Endothelial cell of umbilical vein (primary cell): Measurements from ENCODE around the gene TNFRSF4. TPM values are rescaled to one million over a fixed set of nuclear protein-coding genes. Genes with fewer than 3 reads are reported as not detected.

Experiments
- BruUV-seq: library from RNA; stranded (reverse); fragments of 400-500 nt; replicated peaks from 2 replicates; lab custom pipeline; 2021; lab: Mats Ljungman, UMichigan
- CTCF ChIA-PET: fragments of 300-600, 350-600 bp; sonication (Branson Sonifier 250); formaldehyde crosslinking; loops from one replicate; lab custom pipeline; 2021; ENCODE audit warnings: antibody characterized with exemption, inconsistent platforms; lab: Charles Lee
- POLR2A ChIA-PET: fragments of 300-600, 350-600 bp; sonication (Branson Sonifier 250); formaldehyde crosslinking; loops from one replicate; lab custom pipeline; 2021; ENCODE audit warnings: antibody characterized with exemption, inconsistent platforms; lab: Charles Lee
- DNase-seq: peaks from one replicate; pipeline ENCODE4 v3.0.0-alpha.2; 2011; ENCODE audit warnings: low read depth, low spot score
- FAIRE-seq: peaks from 2 replicates; lab custom pipeline; 2011; peaks lifted over from hg19 to GRCh38; lab: Jason Lieb, UNC
- H2AFZ ChIP-seq: 2 replicates; pipeline ENCODE4 v1.6.0; 2012; ENCODE audit warnings: low read depth, low read length, control low read depth, inconsistent platforms
- H3K27ac ChIP-seq: 2 replicates; pipeline ENCODE4 v1.5.1; 2011; ENCODE audit warnings: low read depth, mild to moderate bottlenecking, control low read depth, low read length, moderate library complexity; ENCODE audit not compliant: insufficient read depth
- H3K27me3 ChIP-seq, 2 experiments: 2 replicates each; pipeline versions ENCODE4 v1.6.0 to v1.6.1; 2011; ENCODE audit warnings: low read length in 2 of 2, mixed read lengths in 1 of 2; ENCODE audit not compliant: control insufficient read depth in 2 of 2, insufficient read depth in 2 of 2
- H3K36me3 ChIP-seq, 2 experiments: 2 replicates in 1 of 2; 3 replicates in 1 of 2; pipeline ENCODE4 v1.5.1; 2011; ENCODE audit warnings: low read length in 2 of 2, mild to moderate bottlenecking in 1 of 2, moderate library complexity in 1 of 2; ENCODE audit not compliant: control insufficient read depth in 2 of 2, insufficient read depth in 2 of 2; ENCODE audit errors: extremely low read depth in 1 of 2
- H3K4me1 ChIP-seq: 3 replicates; pipeline ENCODE4 v1.5.1; 2011; ENCODE audit warnings: mild to moderate bottlenecking, low read length; ENCODE audit not compliant: control insufficient read depth, insufficient read depth; ENCODE audit errors: extremely low read depth
- H3K4me2 ChIP-seq: 2 replicates; pipeline ENCODE4 v1.6.1; 2011; ENCODE audit warnings: low read length, control low read depth, mixed read lengths; ENCODE audit not compliant: insufficient read depth
- H3K4me3 ChIP-seq, 3 experiments: fragments of 200-600 bp in 1 of 3; sonication (generic), shearing (Covaris generic) in 1 of 3; replicated peaks in 1 of 3; 2 replicates each; pipeline ENCODE4 v1.5.1; 2011 to 2016; ENCODE audit warnings: control low read depth in 3 of 3, low read length in 3 of 3, mild to moderate bottlenecking in 2 of 3, inconsistent platforms in 1 of 3, low read depth in 1 of 3, moderate library complexity in 1 of 3; ENCODE audit not compliant: insufficient read depth in 1 of 3
- H3K79me2 ChIP-seq: 2 replicates; pipeline ENCODE4 v1.6.0; 2012; ENCODE audit warnings: low read length, inconsistent platforms; ENCODE audit not compliant: control insufficient read depth, insufficient read depth
- H3K9ac ChIP-seq: replicated peaks from 2 replicates; pipeline ENCODE3; 2011; ENCODE audit warnings: low read length, control low read depth; ENCODE audit not compliant: insufficient read depth; ENCODE audit errors: extremely low read depth
- H3K9me1 ChIP-seq: replicated peaks from 3 replicates; pipeline ENCODE4 v1.6.0; 2011; ENCODE audit warnings: mild to moderate bottlenecking, low read length; ENCODE audit not compliant: control insufficient read depth, insufficient read depth; ENCODE audit errors: extremely low read depth
- H3K9me3 ChIP-seq: replicated peaks from 2 replicates; pipeline ENCODE4 v1.5.1; 2012; ENCODE audit warnings: low read length, inconsistent platforms; ENCODE audit not compliant: control insufficient read depth, insufficient read depth
- H4K20me1 ChIP-seq: replicated peaks from 2 replicates; pipeline ENCODE3; 2011; ENCODE audit warnings: mild to moderate bottlenecking, low read length; ENCODE audit not compliant: control insufficient read depth, insufficient read depth; ENCODE audit errors: extremely low read depth
- EZH2 ChIP-seq: IDR thresholded peaks from 2 replicates; pipeline ENCODE4 v1.6.1; 2012; ENCODE audit warnings: borderline replicate concordance, low read depth, mild to moderate bottlenecking, moderate library complexity, low read length, inconsistent platforms; ENCODE audit not compliant: severe bottlenecking
- FOS ChIP-seq: IDR thresholded peaks from 2 replicates; pipeline ENCODE4 v1.6.1; 2011; ENCODE audit warnings: mild to moderate bottlenecking, low read length, moderate library complexity, borderline replicate concordance; ENCODE audit not compliant: insufficient read depth
- GATA2 ChIP-seq: IDR thresholded peaks from 2 replicates; pipeline ENCODE4 v1.7.0; 2011; ENCODE audit warnings: low read depth, mild to moderate bottlenecking, moderate library complexity, mixed read lengths, low read length; ENCODE audit not compliant: insufficient read length, insufficient read depth
- JUN ChIP-seq: IDR thresholded peaks from 2 replicates; pipeline ENCODE4 v1.6.1; 2011; ENCODE audit warnings: borderline replicate concordance, low read depth; ENCODE audit not compliant: insufficient read length, insufficient read depth
- MYC ChIP-seq: IDR thresholded peaks from one replicate; pipeline ENCODE4 v1.6.1; 2011; ENCODE audit warnings: mild to moderate bottlenecking, low read depth, low read length
- POLR2A ChIP-seq: IDR thresholded peaks from 2 replicates; pipeline ENCODE4 v1.6.1; 2012; ENCODE audit warnings: low read depth, mild to moderate bottlenecking, control low read depth, low read length
- POLR2AphosphoS5 ChIP-seq: IDR thresholded peaks from 2 replicates; pipeline ENCODE4 v1.6.1; 2012; ENCODE audit warnings: low read depth, mild to moderate bottlenecking, control low read depth, low read length, moderate library complexity; ENCODE audit not compliant: insufficient read depth
- dilution Hi-C: fragments of 300-500 bp; cut with MboI; formaldehyde crosslinking; loops from one replicate; pipeline ENCODE4 v1.15.0; 2019; ENCODE audit warnings: low sequenced_read_pairs; ENCODE audit not compliant: extremely low pct_ligation_motif_present
- intact Hi-C: fragments of 100-400 bp; cut with micrococcal nuclease; formaldehyde crosslinking; loops from one replicate; pipeline ENCODE4 v1.10.0; 2022
- polyA plus RNA-seq, 4 experiments: library from polyadenylated mRNA; depleted of rRNA in 3 of 4; stranded (reverse) in 3 of 4; unstranded in 1 of 4; fragments of >200 nt; gene quantifications; 2 replicates each; pipeline versions ENCODE4 v1.2.1 to v1.2.3, GENCODE V29; 2011 to 2012; ENCODE audit warnings: missing spikeins in 1 of 4
- total RNA-seq: library from RNA; stranded (reverse); gene quantifications from 2 replicates; pipeline ENCODE4 v1.2.3, GENCODE V29; 2021
- TF ChIP-seq, protein P1 (sequence below): IDR thresholded peaks from 2 replicates; pipeline ENCODE4 v1.6.1; 2011; ENCODE audit not compliant: insufficient read depth, insufficient read length
- TF ChIP-seq, protein P2 (sequence below), 2 donors: IDR thresholded peaks; 1 replicate in 1 of 2; 2 replicates in 1 of 2; pipeline ENCODE4 v1.5.1; 2011; ENCODE audit warnings: low read length in 2 of 2, mild to moderate bottlenecking in 2 of 2, moderate library complexity in 2 of 2, control low read depth in 1 of 2, inconsistent platforms in 1 of 2, low read depth in 1 of 2; ENCODE audit not compliant: insufficient read depth in 1 of 2; ENCODE audit errors: extremely low read depth in 1 of 2

Gene TNFRSF4
- total and polyA plus RNA-seq, 2 donors (not counting 3 experiments of a cell fraction or from before 2014, with no cell fraction given), result 0.55 to 1.5 TPM

DNA sequence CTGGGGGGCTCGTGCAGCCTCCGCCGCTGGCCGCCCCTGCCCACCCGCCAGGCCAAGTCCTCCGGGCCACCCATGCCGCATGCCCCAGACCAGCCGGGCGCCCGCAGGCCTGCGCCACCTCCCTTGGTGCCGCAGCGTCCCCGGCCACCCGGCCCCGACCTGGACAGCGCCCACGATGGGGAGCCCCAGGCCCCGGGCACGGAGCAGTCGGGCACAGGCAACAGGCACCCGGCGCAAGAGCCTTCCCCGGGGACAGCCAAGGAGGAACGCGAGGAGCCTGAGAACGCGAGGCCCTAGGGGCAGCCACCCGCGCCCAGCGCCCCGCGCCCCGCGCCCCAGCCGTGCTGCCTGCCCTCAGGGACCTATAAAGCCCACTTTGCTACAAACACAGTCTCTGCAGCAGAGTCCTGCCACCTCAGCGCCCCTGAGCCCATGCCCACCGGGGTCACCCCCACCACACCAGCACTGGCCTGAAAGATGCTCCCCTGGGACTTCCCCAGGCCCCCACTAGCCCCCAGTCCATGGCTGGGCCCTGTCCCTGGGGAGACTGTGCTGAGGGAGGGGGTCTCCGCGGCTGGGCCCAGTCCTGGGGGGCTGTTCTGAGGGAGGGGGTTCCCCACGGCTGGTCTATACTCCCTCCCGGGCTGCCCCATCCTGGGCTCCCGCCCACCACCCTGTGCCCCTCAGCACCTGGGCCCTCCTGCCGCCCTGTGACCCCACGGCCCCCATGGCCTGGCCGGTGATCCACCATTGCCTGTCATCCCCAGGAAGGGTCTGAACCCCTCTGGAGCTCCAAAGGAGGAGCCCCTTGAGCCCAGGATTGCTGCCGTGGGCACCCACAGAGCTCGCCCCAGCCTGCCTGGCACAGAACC, 16.2 kb downstream of the TNFRSF4 start:
- ChIA-PET CTCF (no interaction called here), POLR2A (no interaction called here)
- H3K79me2 ChIP-seq, result no peaks in the 10 kb centered on the region
- no peak overlapping the region for H3K27ac ChIP-seq
- H3K27me3 ChIP-seq, result peaks cover 0 to 1% of the 10 kb centered on the region in 2 experiments
- H3K4me3 ChIP-seq, result no peak overlapping the region
- no peaks in the 10 kb centered on the region for H3K9me1 ChIP-seq
- dilution Hi-C loops (no loop called here), intact Hi-C loops (no loop called here)
- no peak overlapping the region for H3K4me2 ChIP-seq
- TF ChIP-seq MYC (no peak), JUN (no peak), POLR2AphosphoS5 (no peak), EZH2 (no peak), POLR2A (no peak), GATA2 (no peak), FOS (no peak)
- TF ChIP-seq, protein P1, sequence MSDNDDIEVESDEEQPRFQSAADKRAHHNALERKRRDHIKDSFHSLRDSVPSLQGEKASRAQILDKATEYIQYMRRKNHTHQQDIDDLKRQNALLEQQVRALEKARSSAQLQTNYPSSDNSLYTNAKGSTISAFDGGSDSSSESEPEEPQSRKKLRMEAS, result no peak
- TF ChIP-seq, protein P2, sequence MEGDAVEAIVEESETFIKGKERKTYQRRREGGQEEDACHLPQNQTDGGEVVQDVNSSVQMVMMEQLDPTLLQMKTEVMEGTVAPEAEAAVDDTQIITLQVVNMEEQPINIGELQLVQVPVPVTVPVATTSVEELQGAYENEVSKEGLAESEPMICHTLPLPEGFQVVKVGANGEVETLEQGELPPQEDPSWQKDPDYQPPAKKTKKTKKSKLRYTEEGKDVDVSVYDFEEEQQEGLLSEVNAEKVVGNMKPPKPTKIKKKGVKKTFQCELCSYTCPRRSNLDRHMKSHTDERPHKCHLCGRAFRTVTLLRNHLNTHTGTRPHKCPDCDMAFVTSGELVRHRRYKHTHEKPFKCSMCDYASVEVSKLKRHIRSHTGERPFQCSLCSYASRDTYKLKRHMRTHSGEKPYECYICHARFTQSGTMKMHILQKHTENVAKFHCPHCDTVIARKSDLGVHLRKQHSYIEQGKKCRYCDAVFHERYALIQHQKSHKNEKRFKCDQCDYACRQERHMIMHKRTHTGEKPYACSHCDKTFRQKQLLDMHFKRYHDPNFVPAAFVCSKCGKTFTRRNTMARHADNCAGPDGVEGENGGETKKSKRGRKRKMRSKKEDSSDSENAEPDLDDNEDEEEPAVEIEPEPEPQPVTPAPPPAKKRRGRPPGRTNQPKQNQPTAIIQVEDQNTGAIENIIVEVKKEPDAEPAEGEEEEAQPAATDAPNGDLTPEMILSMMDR (IDR thresholded peaks at IDR 0.05; ENCODE audit: extremely low read depth in 1 of 2, insufficient read depth in 1 of 2, low read depth in 1 of 2, low read length in 2 of 2), result no peak
- H3K9ac ChIP-seq, result no peak overlapping the region
- no peak overlapping the region for H2AFZ ChIP-seq
- DNase-seq (no peak), FAIRE-seq (no peak)
- H3K9me3 ChIP-seq, result no peaks in the 10 kb centered on the region
- H3K4me1 ChIP-seq, result no peaks in the 10 kb centered on the region
- no peaks in the 10 kb centered on the region for H4K20me1 ChIP-seq
- BruUV-seq, result no TSS peak
- no peaks in the 10 kb centered on the region for H3K36me3 ChIP-seq
